PC-9 (cell line): ENCODE measurements around the gene KRT33B. TPM values are rescaled to one million over a fixed set of nuclear protein-coding genes. Genes with fewer than 3 reads are reported as not detected.

ENCODE experiments used
- BruUV-seq: library from RNA; stranded (reverse); fragments of 400-500 nt; replicated peaks from 2 replicates; lab custom pipeline; 2021; lab: Mats Ljungman, UMichigan
- CTCF ChIA-PET: fragments of 300-600 bp; sonication (Branson Sonifier 250); formaldehyde crosslinking; loops from one replicate; lab custom pipeline; 2022; ENCODE audit warnings: antibody characterized with exemption; lab: Charles Lee
- POLR2A ChIA-PET: fragments of 300-600 bp; sonication (Branson Sonifier 250); formaldehyde crosslinking; loops from one replicate; lab custom pipeline; 2022; ENCODE audit warnings: antibody characterized with exemption; ENCODE audit not compliant: unreplicated experiment; lab: Charles Lee
- DNase-seq, 2 experiments: peaks; one replicate each; pipeline versions ENCODE4 v3.0.0 to v3.0.0-alpha.2; 2015 to 2022; ENCODE audit warnings: mixed read lengths in 1 of 2
- H2AFZ ChIP-seq: fragments of 200-600 bp; sonication (generic); 2 replicates; pipeline ENCODE4 v1.8.1; 2017; ENCODE audit warnings: antibody characterized with exemption
- H3F3A ChIP-seq: fragments of 200-600 bp; sonication (generic); 2 replicates; pipeline ENCODE4 v1.8.1; 2017; ENCODE audit warnings: antibody characterized with exemption, mild to moderate bottlenecking, low read depth; ENCODE audit not compliant: insufficient read depth
- H3K27ac ChIP-seq: fragments of 200-600 bp; sonication (generic); 2 replicates; pipeline ENCODE4 v1.6.1; 2016; ENCODE audit warnings: mixed run types
- H3K27me3 ChIP-seq: fragments of 200-600 bp; sonication (generic); 2 replicates; pipeline ENCODE4 v1.6.1; 2016; ENCODE audit warnings: low read depth, mixed run types; ENCODE audit not compliant: insufficient read depth
- H3K36me3 ChIP-seq: fragments of 200-600 bp; sonication (generic); 2 replicates; pipeline ENCODE4 v1.6.1; 2016; ENCODE audit warnings: low read depth, mixed run types
- H3K4me1 ChIP-seq: fragments of 200-600 bp; sonication (generic); replicated peaks from 2 replicates; pipeline ENCODE4 v1.6.1; 2016; ENCODE audit warnings: mixed run types; ENCODE audit not compliant: insufficient read depth
- H3K4me2 ChIP-seq: fragments of 200-600 bp; sonication (generic); 2 replicates; pipeline ENCODE4 v1.6.1; 2017; ENCODE audit warnings: mixed run types
- H3K4me3 ChIP-seq: fragments of 200-600 bp; sonication (generic); 2 replicates; pipeline ENCODE4 v1.6.1; 2016; ENCODE audit warnings: mixed run types
- H3K79me2 ChIP-seq: fragments of 200-600 bp; sonication (generic); 2 replicates; pipeline ENCODE4 v1.6.1; 2017; ENCODE audit warnings: low read depth, mixed run types
- H3K9me2 ChIP-seq: fragments of 200-600 bp; sonication (generic); 2 replicates; pipeline ENCODE4 v1.8.1; 2017; ENCODE audit warnings: mild to moderate bottlenecking; ENCODE audit not compliant: insufficient read depth
- H3K9me3 ChIP-seq: fragments of 200-600 bp; sonication (generic); 2 replicates; pipeline ENCODE4 v1.8.1; 2016; ENCODE audit warnings: low read depth; ENCODE audit not compliant: insufficient read depth
- H4K20me1 ChIP-seq: fragments of 200-600 bp; sonication (generic); 2 replicates; pipeline ENCODE4 v1.8.1; 2017; ENCODE audit not compliant: insufficient read depth
- CTCF ChIP-seq: fragments of 200-600 bp; sonication (generic); conservative IDR thresholded peaks from 2 replicates; pipeline ENCODE4 v1.6.1; 2017; ENCODE audit warnings: mixed run types, antibody characterized with exemption, mild to moderate bottlenecking, moderate library complexity
- EZH2 ChIP-seq: fragments of 200-600 bp; sonication (generic); IDR thresholded peaks from 2 replicates; pipeline ENCODE4 v1.8.0; 2017; ENCODE audit warnings: antibody characterized with exemption, low read depth
- intact Hi-C: fragments of 100-400 bp; cut with micrococcal nuclease; formaldehyde crosslinking; loops from one replicate; pipeline ENCODE4 v1.10.0; 2022; ENCODE audit not compliant: unreplicated experiment
- total RNA-seq: library from RNA; stranded (reverse); gene quantifications from 2 replicates; pipeline ENCODE4 v1.2.3, GENCODE V29; 2021

Gene KRT33B
- total RNA-seq, 1 experiment from 2014 or later, result not detected

GRCh38 chr17:41369023-41369422 is 590 bp downstream of the KRT33B start:
- 0 out of 2 replicates have a peak, but pooled peaks cover 4% of the 10 kb centered on the region for H3K9me3 ChIP-seq
- H3K27me3 ChIP-seq, result no peaks in the 10 kb centered on the region
- peaks cover 13% of the 10 kb centered on the region for H3K4me1 ChIP-seq
- H2AFZ ChIP-seq, result no peak overlapping the region
- no peaks in the 10 kb centered on the region for H3K9me2 ChIP-seq
- H3K27ac ChIP-seq, result no peak overlapping the region
- H4K20me1 ChIP-seq, result no peaks in the 10 kb centered on the region
- ChIA-PET POLR2A (no interaction called here), CTCF (no interaction called here)
- no peaks in the 10 kb centered on the region for H3K79me2 ChIP-seq
- no TSS peak for BruUV-seq
- no peak overlapping the region for H3K4me3 ChIP-seq
- intact Hi-C loops, result no loop called here
- no peak overlapping the region for H3K4me2 ChIP-seq
- no peak for DNase-seq
- TF ChIP-seq CTCF (no peak), EZH2 (no peak)
- H3F3A ChIP-seq, result 0 out of 2 replicates have a peak, but pooled peaks cover 6% of the 10 kb centered on the region
- H3K36me3 ChIP-seq, result no peaks in the 10 kb centered on the region

DNA sequence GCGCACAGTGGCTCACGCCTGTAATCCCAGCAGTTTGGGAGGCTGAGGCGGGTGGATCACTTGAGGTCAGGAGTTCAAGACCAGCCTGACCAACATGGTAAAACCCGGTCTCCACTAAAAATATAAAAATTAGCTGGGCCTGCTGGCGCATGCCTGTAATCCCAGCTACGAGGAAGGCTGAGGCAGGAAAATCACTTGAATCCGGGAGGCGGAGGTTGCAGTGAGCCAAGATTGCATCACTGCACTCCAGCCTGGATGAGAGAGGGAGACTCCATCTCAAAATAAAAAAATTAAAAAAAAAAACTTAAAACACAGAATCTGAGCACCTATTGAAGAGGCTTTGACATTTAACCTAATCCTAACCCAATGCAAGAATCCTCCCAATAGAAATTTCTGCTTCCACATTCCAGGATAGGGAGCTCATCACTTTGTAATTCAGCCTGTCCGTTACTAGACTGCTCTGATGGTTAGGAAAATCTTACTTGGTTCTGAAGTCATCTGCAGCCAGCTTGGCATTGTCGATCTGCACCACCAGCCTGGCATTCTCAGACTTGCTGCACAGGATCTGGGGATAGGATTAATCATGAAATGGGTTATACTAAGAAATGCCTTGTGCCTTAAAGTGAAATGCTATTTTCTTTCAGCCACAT is 2.1 kb downstream of the KRT33B start:
- 0 out of 2 replicates have a peak, but pooled peaks cover 6% of the 10 kb centered on the region for H3F3A ChIP-seq
- H4K20me1 ChIP-seq, result no peaks in the 10 kb centered on the region
- peaks cover 18% of the 10 kb centered on the region for H3K4me1 ChIP-seq
- H3K27ac ChIP-seq, result no peak overlapping the region
- no peaks in the 10 kb centered on the region for H3K36me3 ChIP-seq
- POLR2A ChIA-PET, result interaction anchor here (0.6 to 0.7 kb wide), 2 partner anchors 9 to 28 kb away, joined by 3 to 9 read pairs; no protein-coding TSS in a partner anchor
- H3K9me2 ChIP-seq, result no peaks in the 10 kb centered on the region
- no peaks in the 10 kb centered on the region for H3K27me3 ChIP-seq
- no peak overlapping the region for H3K4me3 ChIP-seq
- TF ChIP-seq EZH2 (no peak), CTCF (no peak)
- H2AFZ ChIP-seq, result no peak overlapping the region
- CTCF ChIA-PET, result no interaction called here
- intact Hi-C loops, result no loop called here
- no TSS peak for BruUV-seq
- DNase-seq, result peak in 1 of 2 experiments; percentile 46
- 0 out of 2 replicates have a peak, but pooled peaks cover 4% of the 10 kb centered on the region for H3K9me3 ChIP-seq
- no peaks in the 10 kb centered on the region for H3K79me2 ChIP-seq
- H3K4me2 ChIP-seq, result no peak overlapping the region

- BruUV-seq, result no TSS peak
- no peak for DNase-seq
- intact Hi-C loops, result no loop called here
- TF ChIP-seq EZH2, result no peak
- TF ChIP-seq CTCF, result no peak
- ChIA-PET CTCF (no interaction called here), POLR2A (interaction anchor here (0.7 kb wide), 1 partner anchor 128 kb away, joined by 3 read pairs; no protein-coding TSS in a partner anchor)
- Histone ChIP-seq H4K20me1 (no peaks in the 10 kb centered on the region), H3K9me3 (0 out of 2 replicates have a peak, but pooled peaks cover 3% of the 10 kb centered on the region), H3K9me2 (no peaks in the 10 kb centered on the region), H3K27ac (no peak overlapping the region), H3K79me2 (no peaks in the 10 kb centered on the region), H3F3A (peaks cover 14% of the 10 kb centered on the region), H2AFZ (no peak overlapping the region), H3K36me3 (no peaks in the 10 kb centered on the region), H3K4me2 (no peak overlapping the region), H3K4me3 (no peak overlapping the region), H3K27me3 (no peaks in the 10 kb centered on the region), H3K4me1 (peaks cover 33% of the 10 kb centered on the region)
Measured at GRCh38 chr17:41366070-41366469, 3.5 kb downstream of the KRT33B start.
